Gastrocnemius medialis (tissue), 4 donors: ENCODE results near the gene MAST4.

Experiments used
- POLR2A ChIP-seq, 2 donors: fragments of 450-650 bp; IDR thresholded peaks; one replicate each; pipeline ENCODE4 v1.6.1; 2017; ENCODE audit warnings: antibody characterized with exemption in 2 of 2, mild to moderate bottlenecking in 2 of 2, moderate library complexity in 2 of 2
- TF ChIP-seq, protein P1 (sequence below), 5 experiments: fragments of 450-650 bp in 3 of 5; fragments of 200-600 bp in 2 of 5; sonication (generic) in 2 of 5; IDR thresholded peaks in 4 of 5; conservative IDR thresholded peaks in 1 of 5; 1 replicate in 4 of 5; 2 replicates in 1 of 5; pipeline ENCODE4 v1.5.1; 2016 to 2019; ENCODE audit warnings: antibody characterized with exemption in 5 of 5, mild to moderate bottlenecking in 3 of 5, moderate library complexity in 3 of 5

DNA sequence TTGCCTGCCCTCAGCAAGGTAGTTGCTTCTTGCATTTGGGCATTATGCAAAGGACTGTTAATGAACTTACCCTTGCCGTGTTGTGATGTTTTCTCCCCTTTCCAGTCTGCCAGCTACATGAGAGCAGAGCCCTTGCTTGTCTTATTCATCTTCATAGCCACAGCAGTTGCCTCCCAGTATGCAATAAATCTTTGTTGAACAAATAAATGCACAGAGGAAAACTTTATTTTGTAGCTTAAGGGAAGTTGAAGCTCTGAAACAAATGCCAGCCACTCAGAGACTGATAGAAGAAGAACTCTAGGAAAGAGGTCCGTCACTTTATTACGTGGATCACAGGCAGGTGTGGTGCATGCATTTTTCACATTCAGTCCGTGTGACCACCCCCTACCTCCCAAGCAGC, 19.7 kb downstream of the MAST4 start:
- no peak for TF ChIP-seq POLR2A (IDR thresholded peaks at IDR 0.05)
- TF ChIP-seq, protein P1, sequence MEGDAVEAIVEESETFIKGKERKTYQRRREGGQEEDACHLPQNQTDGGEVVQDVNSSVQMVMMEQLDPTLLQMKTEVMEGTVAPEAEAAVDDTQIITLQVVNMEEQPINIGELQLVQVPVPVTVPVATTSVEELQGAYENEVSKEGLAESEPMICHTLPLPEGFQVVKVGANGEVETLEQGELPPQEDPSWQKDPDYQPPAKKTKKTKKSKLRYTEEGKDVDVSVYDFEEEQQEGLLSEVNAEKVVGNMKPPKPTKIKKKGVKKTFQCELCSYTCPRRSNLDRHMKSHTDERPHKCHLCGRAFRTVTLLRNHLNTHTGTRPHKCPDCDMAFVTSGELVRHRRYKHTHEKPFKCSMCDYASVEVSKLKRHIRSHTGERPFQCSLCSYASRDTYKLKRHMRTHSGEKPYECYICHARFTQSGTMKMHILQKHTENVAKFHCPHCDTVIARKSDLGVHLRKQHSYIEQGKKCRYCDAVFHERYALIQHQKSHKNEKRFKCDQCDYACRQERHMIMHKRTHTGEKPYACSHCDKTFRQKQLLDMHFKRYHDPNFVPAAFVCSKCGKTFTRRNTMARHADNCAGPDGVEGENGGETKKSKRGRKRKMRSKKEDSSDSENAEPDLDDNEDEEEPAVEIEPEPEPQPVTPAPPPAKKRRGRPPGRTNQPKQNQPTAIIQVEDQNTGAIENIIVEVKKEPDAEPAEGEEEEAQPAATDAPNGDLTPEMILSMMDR (IDR thresholded peaks at IDR 0.05 in 4 of 5, conservative IDR thresholded peaks at IDR 0.05 in 1 of 5), result no peak
